ENCODE measurements around the gene PSMD9.

DNA sequence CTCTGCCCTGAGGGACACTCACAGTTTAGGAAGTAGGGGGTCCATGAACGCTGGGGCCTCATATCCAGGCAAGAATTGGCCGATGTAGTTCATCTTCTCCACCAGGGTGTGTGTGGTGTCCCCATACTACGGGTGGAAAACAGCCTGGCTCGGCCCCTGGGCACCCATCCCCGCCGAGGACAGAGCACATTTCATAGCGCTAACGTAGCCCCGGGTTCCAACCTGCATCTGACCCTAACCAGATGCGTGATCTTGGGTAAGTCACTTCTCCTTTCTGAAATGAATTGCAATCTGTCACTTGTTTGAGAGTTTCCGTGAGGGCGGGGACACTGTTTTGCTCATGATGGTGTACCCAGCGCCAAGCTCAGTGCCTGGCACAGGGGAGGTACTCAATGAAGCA is 38.9 kb upstream of the PSMD9 start:
- TF ChIP-seq ZNF274 (IDR thresholded peaks at IDR 0.05; ENCODE audit: low read depth, low read length) = no peak
- no peak for TF ChIP-seq YY1 (IDR thresholded peaks at IDR 0.05; ENCODE audit: insufficient read depth, insufficient read length)
- no peak for TF ChIP-seq SUZ12 (IDR thresholded peaks at IDR 0.05; ENCODE audit: extremely low read depth, insufficient read depth, insufficient read length)

Measured in NT2/D1 (cell line).